GM23248 (cell line): ENCODE measurements around the gene PREX1.

Experiments used
- EZH2 ChIP-seq: fragments of 200-600 bp; sonication (generic); IDR thresholded peaks from 2 replicates; pipeline ENCODE4 v1.6.1; 2018; ENCODE audit warnings: antibody characterized with exemption, mild to moderate bottlenecking; ENCODE audit not compliant: insufficient read depth, poor library complexity, severe bottlenecking
- EZH2phosphoT487 ChIP-seq: fragments of 200-600 bp; sonication (generic); IDR thresholded peaks from 2 replicates; pipeline ENCODE4 v1.6.1; 2018; ENCODE audit warnings: antibody characterized with exemption, moderate library complexity, mild to moderate bottlenecking, low read depth; ENCODE audit not compliant: insufficient read depth

DNA sequence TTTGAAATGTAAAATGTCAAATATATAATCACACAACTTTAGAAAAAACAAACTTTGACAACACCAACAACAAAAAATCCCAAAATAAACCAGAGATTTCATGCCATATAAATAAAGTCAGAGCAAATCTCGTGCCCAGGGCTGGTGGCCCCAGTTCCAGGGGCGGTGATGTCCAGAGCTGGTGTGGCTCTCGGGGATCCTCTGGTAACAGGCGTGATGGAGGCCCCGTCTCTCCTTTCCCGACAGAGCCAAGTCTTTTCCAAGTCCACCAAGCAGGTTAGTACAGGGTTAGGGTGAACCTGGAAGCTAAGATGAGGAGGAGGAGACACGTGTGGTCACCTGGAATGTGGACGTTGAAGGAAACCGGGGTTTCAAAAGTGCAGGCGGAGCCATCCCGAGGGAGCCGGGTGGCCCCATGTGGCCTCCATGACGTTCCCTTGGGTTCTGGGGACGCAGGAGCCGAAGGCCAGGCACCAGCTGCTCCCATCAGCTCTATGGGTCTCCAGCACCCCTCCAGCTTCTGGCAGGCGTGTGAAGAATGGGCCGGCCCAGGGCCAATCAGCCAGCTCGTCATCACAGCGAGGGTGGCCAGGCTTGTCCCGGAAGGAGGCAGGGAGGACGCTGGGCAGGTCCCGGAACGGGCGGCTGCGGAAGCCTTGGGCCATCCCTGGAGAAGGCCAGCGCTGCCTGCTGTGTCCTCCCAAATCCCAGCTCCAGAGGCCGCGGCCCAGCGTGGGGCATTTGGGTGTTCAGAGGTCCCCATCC lies 202.5 kb downstream of the PREX1 start:
- TF ChIP-seq EZH2, result no peak
- no peak for TF ChIP-seq EZH2phosphoT487
